A673 (cell line): Measurements from ENCODE around the gene CCNB3. TPM values are rescaled to one million over a fixed set of nuclear protein-coding genes. Genes with fewer than 3 reads are reported as not detected.

Experiments
- BruUV-seq: library from RNA; stranded (reverse); fragments of 400-500 nt; replicated peaks from 2 replicates; lab custom pipeline; 2021; lab: Mats Ljungman, UMichigan
- CTCF ChIA-PET: fragments of 300-600 bp; sonication (Branson Sonifier 250); formaldehyde crosslinking; loops from one replicate; lab custom pipeline; 2022; ENCODE audit warnings: antibody characterized with exemption; lab: Charles Lee
- POLR2A ChIA-PET: fragments of 300-600 bp; sonication (Branson Sonifier 250); formaldehyde crosslinking; loops from one replicate; lab custom pipeline; 2022; ENCODE audit warnings: antibody characterized with exemption; ENCODE audit not compliant: low non-redundant PET; lab: Charles Lee
- DNase-seq: peaks from one replicate; pipeline ENCODE4 v3.0.0-alpha.2; 2015; ENCODE audit warnings: low spot score
- H3K27ac ChIP-seq: fragments of 200-600 bp; sonication (generic); 2 replicates; pipeline ENCODE4 v1.5.1; 2016; ENCODE audit warnings: mixed run types, low read depth, mild to moderate bottlenecking, mixed read lengths, antibody characterized with exemption, low read length; ENCODE audit not compliant: poor library complexity, severe bottlenecking
- H3K27me3 ChIP-seq: fragments of 200-600 bp; sonication (generic); replicated peaks from 2 replicates; pipeline ENCODE4 v1.6.1; 2017; ENCODE audit warnings: mixed run types, low read depth, mild to moderate bottlenecking, mixed read lengths, antibody characterized with exemption, low read length; ENCODE audit not compliant: insufficient read depth, poor library complexity
- H3K36me3 ChIP-seq: fragments of 200-600 bp; sonication (generic); 2 replicates; pipeline ENCODE4 v1.6.1; 2016; ENCODE audit warnings: mixed run types, mild to moderate bottlenecking, mixed read lengths, antibody characterized with exemption, low read length; ENCODE audit not compliant: insufficient read depth, poor library complexity, severe bottlenecking
- H3K4me1 ChIP-seq: fragments of 200-600 bp; sonication (generic); 2 replicates; pipeline ENCODE4 v1.6.1; 2017; ENCODE audit warnings: mixed run types, mild to moderate bottlenecking, mixed read lengths, antibody characterized with exemption, low read length; ENCODE audit not compliant: insufficient read depth, poor library complexity, severe bottlenecking
- H3K4me3 ChIP-seq: fragments of 200-600 bp; sonication (generic); 2 replicates; pipeline ENCODE4 v1.5.1; 2016; ENCODE audit warnings: low read depth, mixed run types, mild to moderate bottlenecking, mixed read lengths, low read length; ENCODE audit not compliant: poor library complexity, severe bottlenecking
- H3K9me3 ChIP-seq: fragments of 200-600 bp; sonication (generic); 2 replicates; pipeline ENCODE4 v1.6.1; 2016; ENCODE audit warnings: mixed run types, low read depth, mild to moderate bottlenecking, mixed read lengths, antibody characterized with exemption, low read length; ENCODE audit not compliant: poor library complexity, severe bottlenecking
- EZH2 ChIP-seq: fragments of 200-600 bp; sonication (generic); IDR thresholded peaks from 2 replicates; pipeline ENCODE4 v1.6.1; 2017; ENCODE audit warnings: borderline replicate concordance, low read depth, mild to moderate bottlenecking, mixed read lengths, antibody characterized with exemption, low read length; ENCODE audit not compliant: poor library complexity, severe bottlenecking
- intact Hi-C: fragments of 100-400 bp; cut with micrococcal nuclease; formaldehyde crosslinking; loops from one replicate; pipeline ENCODE4 v1.10.0; 2022; ENCODE audit not compliant: unreplicated experiment
- total RNA-seq: library from RNA; stranded (reverse); gene quantifications from 2 replicates; pipeline ENCODE4 v1.2.3, GENCODE V29; 2021
- TF ChIP-seq, protein P1 (sequence below): fragments of 300-800, 200-600 bp; sonication (generic); conservative IDR thresholded peaks from 2 replicates; pipeline ENCODE4 v1.5.1; 2017; ENCODE audit warnings: low read depth, mild to moderate bottlenecking, antibody characterized with exemption, low read length, moderate library complexity, mixed read lengths

Gene CCNB3
- total RNA-seq, 1 experiment from 2014 or later = 2.0 TPM

DNA sequence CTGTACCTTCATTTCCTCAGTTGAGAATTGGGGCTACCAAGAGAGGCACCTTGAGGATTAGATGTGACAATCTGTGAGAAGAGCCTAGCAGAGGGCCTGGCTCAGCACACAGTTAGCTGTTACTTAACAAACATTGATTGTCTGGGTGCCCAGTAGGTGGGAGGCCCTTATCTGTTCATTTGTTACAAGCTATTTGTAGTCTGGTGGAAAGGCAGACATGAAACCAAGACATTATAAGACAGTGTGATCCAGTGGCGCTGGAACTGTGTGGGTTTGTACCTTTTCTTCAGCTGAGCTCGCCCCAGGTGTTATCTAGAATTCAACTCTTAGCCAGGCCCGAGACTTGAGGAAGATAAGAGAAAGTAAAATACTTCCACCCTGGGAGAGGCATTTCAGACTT, 20.7 kb upstream of the CCNB3 start:
- Histone ChIP-seq H3K4me3 (no peak overlapping the region), H3K36me3 (no peaks in the 10 kb centered on the region), H3K27me3 (no peaks in the 10 kb centered on the region), H3K9me3 (no peaks in the 10 kb centered on the region), H3K27ac (no peak overlapping the region), H3K4me1 (no peaks in the 10 kb centered on the region)
- TF ChIP-seq, protein P1, sequence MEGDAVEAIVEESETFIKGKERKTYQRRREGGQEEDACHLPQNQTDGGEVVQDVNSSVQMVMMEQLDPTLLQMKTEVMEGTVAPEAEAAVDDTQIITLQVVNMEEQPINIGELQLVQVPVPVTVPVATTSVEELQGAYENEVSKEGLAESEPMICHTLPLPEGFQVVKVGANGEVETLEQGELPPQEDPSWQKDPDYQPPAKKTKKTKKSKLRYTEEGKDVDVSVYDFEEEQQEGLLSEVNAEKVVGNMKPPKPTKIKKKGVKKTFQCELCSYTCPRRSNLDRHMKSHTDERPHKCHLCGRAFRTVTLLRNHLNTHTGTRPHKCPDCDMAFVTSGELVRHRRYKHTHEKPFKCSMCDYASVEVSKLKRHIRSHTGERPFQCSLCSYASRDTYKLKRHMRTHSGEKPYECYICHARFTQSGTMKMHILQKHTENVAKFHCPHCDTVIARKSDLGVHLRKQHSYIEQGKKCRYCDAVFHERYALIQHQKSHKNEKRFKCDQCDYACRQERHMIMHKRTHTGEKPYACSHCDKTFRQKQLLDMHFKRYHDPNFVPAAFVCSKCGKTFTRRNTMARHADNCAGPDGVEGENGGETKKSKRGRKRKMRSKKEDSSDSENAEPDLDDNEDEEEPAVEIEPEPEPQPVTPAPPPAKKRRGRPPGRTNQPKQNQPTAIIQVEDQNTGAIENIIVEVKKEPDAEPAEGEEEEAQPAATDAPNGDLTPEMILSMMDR = no peak
- no peak for TF ChIP-seq EZH2
- no TSS peak for BruUV-seq
- ChIA-PET CTCF (no interaction called here), POLR2A (no interaction called here)
- no peak for DNase-seq
- intact Hi-C loops = no loop called here

DNA sequence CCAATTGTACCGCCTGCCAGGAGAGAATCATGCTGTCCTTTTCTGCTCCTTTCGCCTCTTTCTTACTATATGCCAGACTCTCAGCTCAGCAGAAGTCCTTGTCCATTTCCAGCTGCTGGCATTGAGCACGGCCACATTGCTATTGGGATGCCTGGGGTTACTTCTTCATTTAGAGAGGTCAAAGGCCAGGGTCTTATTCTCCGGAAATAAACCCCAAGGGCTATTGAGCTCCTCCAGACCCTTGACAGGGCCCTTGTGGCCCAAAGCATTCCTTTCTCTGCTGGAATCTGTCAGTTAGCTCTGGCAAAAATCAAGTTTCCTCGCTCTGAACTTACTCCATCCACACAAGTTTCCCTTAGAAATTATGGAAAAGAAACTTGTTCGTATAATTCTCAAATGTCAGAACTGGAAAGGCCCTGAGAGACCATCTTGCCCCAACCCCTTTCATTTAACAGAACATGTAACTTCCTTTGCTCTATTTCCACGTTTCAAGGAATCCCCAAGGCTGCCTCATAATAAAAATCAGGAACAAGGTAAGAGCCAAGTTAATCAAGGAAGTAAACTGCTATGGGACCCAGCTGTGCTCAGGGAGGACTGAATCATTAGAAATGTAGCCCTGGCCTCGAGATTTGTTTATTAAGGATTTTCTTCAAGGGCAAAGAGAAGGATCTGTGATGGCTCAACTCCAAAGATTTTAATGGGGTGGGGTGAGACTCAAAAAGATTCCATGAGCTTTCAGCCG, 15.5 kb upstream of the CCNB3 start:
- DNase-seq = no peak
- TF ChIP-seq EZH2 = no peak
- TF ChIP-seq, protein P1 = no peak
- Histone ChIP-seq H3K27me3 (no peaks in the 10 kb centered on the region), H3K4me1 (no peaks in the 10 kb centered on the region), H3K36me3 (no peaks in the 10 kb centered on the region), H3K9me3 (no peaks in the 10 kb centered on the region), H3K27ac (no peak overlapping the region), H3K4me3 (no peak overlapping the region)
- intact Hi-C loops = no loop called here
- POLR2A ChIA-PET = no interaction called here
- BruUV-seq = no TSS peak
- CTCF ChIA-PET = no interaction called here

DNA sequence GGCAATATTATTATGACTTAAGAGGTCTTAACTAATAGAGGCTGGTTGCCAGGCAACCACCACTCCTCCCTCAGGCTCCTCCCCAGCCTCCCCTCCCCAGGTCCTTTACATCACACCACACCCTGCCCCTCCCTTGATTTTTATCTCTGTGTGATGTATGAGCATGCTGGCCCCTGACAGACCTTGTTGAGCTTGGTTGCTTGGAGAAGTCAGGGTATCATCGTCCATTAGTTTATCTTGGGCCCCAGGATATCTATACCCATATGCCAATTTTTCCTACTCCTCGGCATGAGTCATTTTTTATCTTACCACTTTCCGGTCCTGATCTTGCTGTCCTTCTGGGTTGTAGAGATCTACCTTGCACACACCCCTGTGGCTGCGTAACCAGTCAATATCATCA, 6.2 kb upstream of the CCNB3 start:
- no peaks in the 10 kb centered on the region for H3K27me3 ChIP-seq
- intact Hi-C loops = no loop called here

More for the DNA sequence above, 6.2 kb upstream of the CCNB3 start:
- CTCF ChIA-PET = no interaction called here
- H3K9me3 ChIP-seq = no peaks in the 10 kb centered on the region
- no peaks in the 10 kb centered on the region for H3K4me1 ChIP-seq
- no TSS peak for BruUV-seq
- TF ChIP-seq EZH2 = no peak
- TF ChIP-seq, protein P1 = no peak
- no peak overlapping the region for H3K27ac ChIP-seq
- H3K36me3 ChIP-seq = no peaks in the 10 kb centered on the region
- DNase-seq = no peak
- POLR2A ChIA-PET = no interaction called here
- H3K4me3 ChIP-seq = no peak overlapping the region
